Activated CD4-positive, alpha-beta T cell treated with anti-CD3 and anti-CD28 coated beads, Interleukin-10, Interleukin-2, amounts not matched to agents 100 ng/mL and 50 ng/mL, durations not matched to agents 16 hours and 8 hours (primary cell): Measurements from ENCODE around the gene IRX1.

Experiments used
- DNase-seq: peaks from one replicate; pipeline ENCODE4 v3.0.0-alpha.2; 2020

IRX1 gene

DNA sequence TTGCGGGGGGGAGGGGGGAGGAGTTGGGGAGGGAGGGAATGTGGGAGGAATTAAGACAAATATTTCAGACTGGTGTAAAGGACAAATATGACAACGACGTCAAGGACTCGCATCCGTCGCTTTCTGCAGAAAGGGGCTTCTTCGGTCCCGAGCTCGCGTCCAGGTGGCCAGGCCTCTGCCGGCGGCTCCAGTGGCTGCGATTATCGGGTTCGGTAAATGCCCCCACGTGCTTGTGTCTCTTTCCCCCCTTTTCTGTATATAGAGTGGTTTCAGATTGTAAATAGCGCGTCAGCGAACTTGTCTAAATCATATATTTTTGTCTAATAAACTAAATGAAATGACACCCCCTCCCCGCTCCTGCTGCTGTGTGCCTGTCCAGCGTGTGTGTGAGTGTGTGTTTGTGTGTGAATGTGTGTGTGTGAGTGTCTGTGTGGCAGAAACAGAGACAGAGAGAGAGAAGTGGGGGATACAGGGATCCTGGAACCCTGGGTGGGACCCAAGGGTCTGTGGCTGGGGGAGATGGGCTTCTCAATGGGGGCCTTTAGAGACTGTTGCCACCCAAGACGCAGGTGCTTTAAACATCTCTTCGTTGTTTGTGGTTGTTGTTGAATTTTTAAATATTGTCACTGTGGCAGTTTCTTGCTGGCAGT is 5.6 kb downstream of the IRX1 start:
- DNase-seq: no peak

DNA sequence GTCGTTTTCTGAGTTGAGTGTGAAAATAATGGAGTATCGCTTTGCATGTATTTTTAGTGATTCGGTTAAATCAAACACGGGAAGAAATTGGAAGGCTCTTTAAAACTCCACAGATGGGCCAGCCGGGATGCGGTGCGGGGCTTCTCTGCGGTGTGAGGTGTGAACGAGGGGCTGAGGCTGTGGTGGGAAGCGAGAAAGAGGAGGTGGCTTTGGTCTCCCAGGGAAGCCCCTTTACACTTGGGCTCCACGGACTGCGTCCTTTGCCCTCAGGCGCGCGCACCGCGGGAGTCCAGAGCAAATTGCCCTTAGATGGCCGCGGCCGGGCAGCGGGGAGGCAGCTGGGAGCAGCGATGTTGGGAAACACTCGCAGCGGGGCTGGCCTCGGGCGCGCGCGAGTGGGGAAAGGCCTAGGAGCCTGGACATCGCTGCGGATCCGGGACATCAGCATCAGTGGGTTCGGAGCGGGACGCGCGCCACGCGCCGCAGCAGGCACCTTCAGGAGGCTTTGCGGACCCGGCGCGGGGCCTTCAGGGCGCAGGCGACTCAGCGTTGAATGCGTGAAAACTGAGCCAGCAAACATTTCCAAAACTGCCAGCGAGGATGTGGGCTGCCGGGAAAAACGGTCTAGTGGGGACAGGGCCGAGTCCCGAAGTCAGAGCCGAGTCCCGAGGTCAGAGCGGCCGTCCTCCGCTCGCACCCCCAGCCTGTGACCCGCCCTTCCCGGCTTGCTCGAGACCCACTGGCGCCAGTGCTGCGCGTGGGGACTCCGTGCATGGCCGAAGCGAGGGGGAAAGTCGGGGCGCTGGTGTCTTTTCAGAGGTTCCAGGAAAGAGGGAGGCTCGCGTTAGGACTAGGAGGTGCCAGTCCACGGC is 6.5 kb downstream of the IRX1 start:
- DNase-seq: no peak

DNA sequence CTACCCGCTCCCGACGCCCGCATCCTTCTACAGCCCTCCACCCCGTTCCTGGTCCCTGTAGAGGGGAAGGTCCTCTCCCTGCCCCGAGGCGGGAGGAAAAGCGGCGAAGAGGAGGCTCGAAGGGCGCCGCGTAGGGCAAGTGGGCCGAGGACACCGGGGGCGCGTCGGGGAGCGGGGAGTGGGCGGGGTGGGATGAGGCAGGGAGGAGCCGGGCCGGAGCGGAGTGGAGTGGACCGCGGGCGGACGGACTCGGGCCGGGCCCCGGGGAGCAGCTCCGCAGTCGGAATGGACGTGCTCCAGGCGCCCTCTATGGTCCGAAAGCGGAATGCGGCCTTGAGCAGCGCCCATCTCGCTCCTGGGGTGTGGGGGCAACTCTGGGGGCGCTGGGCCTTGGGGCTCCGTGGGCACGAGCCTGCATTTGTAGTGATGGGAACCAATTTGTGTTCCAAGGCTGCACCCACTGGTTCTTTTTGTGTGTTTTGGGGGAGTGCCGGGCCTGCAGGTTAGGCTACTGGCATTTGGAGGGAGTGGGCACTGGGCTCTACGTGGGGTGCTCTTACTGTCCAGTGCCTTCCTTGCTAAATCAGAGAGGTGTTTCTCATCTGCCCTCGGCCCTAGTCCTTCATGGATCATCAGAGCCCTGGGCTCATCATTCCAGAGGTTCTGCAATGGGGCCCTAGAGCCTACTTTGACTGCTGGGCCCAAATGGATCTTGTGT is 7.3 kb downstream of the IRX1 start:
- peak; percentile 26 for DNase-seq

DNA sequence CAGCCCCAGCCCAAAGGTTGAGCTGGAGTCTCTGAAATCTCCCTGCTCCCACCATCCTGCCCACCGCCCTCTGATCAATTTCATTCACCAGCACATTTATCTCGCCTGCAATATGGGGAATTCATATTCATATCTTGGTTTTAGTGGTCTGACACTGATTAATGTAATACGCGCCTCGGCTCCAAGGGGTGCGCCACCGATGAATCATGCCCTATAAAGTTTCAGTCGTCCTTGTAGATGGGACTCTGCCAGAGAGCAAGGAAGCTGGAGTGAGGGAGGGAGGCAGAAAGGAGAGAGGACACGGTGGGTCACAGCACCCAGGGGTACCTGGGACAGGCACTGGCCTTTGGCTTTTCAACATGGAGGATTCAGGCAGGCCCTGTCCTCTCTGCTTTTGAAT is 8.9 kb downstream of the IRX1 start:
- no peak for DNase-seq

DNA sequence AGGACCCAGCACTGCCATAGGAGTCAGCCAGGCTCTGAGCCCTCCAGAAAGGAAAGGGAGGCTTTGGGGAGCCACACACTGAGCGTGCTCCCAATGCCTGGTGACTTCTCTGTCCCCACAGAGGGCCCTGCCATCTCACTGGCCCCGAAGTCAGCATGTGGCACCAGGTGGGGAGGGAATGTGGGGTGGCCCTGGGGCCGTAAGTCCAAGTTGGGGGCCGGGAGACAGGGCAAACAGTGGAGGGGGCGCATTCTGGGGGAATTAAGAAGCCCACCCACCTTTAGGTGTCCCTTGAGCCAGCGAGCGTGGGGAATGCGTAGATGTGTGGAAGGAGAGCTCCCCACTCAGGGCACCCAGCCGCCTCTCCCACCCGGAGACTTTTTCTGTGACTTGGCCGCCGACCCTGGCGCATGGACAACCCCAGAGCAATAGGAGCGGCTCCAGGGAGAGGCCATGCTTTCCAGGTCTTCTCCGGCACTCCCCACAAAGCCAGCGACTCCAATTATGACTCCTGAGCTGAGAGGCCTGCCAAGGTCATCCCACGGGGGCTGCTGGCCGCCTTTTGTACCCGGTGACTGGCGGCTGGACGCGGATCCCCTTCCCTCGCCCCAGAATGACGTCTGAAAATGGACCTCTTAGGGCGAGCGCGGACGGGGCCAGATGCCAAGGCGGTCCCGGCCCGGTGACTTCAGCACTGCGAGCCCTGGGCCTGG is 9.8 kb downstream of the IRX1 start:
- DNase-seq: no peak

DNA sequence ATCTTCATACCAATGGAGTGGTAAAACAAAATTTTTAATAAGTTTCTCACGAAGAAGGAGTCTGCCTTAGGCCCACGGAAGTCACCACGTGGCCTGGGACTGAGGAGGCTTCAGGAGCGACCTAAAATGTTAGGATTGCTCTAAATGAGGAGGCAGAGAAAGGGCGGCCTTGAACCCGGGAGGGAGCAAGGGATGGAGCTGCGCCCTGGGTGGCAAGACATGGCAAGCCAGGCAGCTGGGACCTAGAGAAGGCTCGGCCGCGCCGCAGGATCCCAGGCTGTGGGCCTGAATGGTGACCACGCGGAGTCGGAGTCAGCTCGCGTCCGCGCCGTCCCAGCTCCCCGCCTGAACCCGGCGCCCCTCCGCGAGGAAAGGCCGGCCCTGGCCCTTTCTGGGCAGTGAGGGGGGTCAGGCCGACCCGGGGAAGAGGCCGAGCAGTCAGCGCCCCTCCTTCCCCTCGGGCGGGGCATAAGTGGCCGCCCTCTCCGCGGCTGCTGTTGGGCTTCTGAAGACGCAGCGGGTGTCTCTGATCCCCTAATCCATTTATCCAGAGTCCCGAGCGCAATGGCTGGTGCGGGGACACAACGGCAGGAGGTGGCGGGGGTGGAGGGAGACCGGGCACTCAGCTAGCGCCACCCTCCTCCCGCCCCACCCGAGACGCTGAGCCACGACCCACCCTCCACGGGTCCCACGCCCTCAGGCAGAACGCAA is 10.6 kb downstream of the IRX1 start:
- no peak for DNase-seq

DNA sequence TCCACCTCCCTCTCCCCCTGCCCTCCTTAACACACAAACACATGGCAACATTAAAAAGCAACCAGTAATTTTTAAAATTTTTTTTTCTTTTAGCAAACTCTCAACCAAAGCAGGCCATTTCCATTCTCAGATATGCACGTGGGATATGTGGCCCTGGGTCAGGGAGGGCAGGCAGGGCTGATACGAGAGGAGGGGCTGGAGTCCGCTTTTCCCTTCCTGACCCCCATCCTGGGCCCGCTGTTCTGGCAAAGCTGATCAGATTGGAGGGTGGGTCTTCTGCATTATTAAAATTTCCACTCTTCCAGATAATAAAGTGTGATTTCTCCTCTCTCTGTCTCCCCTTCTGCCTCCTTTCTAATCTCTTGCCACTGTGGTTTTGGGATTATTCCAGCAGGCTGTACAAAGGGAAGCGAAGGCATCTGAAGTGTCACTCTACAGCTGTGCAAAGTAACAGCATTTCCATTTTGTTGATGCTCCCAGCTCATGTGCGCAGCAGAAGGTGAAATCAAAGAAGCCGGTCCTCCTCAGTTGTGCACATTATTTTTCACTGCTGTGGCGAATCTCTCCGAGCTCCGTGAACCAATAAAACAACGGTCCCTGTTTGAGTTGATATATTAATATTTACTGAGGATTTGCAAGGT is 12.0 kb downstream of the IRX1 start:
- no peak for DNase-seq

DNA sequence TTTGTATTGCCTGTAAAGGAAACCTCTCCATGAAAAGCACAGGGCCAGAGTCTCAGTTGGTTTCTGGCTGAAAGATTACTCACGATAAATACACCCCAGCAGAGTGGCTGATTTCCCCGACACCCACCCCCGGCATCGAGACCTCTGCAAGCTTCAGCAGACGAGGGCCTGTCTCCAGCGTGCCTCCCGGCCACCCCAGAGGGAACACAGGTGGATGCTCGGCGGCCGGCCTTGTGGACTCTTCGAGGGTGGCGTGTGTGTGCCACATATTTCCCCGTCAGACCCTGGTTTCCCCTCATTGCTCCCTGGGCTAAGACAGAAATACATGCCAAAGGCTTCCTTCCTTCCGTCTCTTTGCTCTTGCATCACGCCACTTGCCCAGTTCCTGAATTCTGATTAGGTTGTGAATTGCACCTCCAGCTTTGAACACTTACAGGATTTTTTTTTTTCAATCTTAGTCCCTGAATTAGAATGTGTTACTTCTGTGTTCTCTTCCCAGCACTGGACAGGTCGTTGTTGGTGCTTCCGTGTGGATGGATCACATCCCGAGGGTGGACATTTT is 13.6 kb downstream of the IRX1 start:
- DNase-seq: no peak

DNA sequence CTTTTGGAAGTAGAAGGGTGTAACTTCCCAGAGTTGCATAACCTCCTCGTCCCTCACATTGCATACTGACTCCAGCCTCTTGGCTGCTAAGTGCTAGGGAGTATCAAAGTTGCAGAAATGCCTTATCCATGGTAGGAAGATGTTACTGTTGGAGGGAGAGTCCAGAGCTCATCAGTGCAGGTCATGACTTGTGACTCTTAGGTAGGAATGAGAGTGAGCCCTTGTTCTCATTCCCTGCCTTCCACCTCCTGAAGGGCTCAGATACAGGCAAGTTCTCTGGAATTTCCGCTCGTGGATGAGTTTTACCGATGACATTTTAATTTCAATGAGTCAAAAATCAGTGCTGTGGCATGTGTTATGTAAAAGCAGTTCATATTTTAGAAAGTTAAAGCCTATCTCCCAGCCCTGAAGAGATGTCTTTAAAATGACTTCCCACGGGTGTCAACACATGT is 17.0 kb downstream of the IRX1 start:
- no peak for DNase-seq

DNA sequence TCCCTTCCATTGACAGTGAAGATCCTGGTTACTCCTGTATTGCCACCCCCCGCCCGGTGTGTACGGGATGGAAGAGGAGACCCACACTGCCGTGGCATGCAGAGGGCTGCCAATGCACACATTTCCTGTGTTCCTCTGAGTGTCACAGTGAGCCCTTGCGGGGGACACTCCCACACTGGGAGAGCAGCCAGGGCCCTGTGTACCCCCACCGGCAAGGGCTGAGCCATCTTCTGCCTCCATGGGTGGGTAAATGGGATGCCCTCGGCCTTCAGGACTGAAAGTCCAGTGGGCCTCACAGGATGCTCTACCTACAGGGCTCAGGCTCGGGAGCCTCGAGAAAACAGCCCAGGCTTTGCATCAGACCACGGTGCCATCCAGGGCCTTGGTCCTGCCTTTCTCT is 18.1 kb downstream of the IRX1 start:
- DNase-seq: no peak

DNA sequence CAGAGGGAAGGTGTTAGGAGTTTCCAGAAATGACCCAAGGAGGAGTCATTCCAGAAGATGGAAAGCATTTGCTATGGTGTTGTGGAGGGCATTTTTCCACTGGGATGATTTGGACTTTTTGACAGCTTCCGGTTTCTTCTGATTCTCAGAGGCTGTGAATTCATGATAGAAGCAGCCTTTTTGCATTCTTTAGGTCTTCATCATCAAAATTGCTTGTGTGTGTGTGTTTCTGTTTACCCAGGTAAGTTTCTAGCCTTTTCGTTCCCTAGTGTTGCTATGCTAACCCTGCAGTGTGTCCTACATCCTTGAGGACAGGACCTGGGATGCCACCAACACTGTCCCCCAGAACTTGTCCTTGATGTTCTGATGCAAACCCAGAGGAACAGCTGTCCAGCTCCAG is 19.6 kb downstream of the IRX1 start:
- no peak for DNase-seq

DNA sequence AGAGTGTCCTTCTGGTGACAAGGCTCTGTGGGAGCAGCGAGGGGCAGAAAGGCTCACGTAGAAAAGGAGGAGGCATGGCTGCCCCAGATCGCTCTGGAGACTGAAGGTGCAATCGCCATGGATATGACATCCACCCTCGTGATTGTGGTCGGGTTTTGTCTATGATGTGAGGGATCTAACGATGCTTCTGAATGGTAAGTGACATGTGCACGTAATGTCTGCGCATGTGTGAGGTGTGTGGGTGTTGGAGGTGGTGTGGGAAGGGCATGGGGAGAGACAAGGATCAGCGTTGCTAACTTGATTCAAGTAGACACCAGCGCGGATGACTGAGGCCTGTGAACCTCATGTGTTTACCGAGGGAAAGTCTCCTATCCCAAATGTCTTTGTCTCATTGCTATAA is 20.2 kb downstream of the IRX1 start:
- DNase-seq: no peak

DNA sequence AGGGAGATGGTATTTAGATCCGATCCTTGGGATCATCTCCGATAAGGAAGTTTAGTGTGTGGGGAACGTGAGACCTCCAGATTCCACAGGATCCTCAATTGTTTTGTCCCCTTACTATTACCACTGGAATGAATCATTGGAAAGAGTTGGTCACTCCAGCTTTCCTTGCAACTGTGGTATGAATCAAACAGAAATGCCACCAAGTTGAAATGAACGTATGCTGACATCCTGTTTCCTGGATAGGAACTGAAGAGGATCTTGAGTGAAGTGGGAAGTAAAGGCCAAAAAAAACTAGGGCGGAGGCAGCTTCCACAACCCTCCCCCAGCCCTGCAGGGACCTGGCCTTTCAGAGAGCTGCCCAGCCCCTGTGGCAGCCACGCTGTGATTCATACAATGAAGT is 23.9 kb downstream of the IRX1 start:
- no peak for DNase-seq

DNA sequence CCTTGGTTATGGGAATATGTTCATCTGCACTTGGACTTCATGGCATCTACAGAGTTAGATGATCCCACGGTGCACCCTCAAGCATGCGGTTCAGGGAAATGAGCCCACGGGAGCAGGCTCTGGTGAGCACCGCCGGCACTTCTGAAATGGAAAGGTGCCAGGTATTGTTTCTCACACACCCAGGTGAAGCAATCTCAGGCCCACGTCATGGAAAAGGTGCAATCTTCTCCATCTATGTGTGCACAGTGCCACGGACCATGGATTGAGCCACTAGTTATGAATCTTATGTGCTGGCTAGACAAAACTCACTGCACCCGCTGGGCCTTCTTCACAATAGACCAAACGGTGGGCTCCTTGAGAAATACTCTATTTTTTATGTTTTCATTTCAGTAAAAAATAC is 27.3 kb downstream of the IRX1 start:
- DNase-seq: no peak

DNA sequence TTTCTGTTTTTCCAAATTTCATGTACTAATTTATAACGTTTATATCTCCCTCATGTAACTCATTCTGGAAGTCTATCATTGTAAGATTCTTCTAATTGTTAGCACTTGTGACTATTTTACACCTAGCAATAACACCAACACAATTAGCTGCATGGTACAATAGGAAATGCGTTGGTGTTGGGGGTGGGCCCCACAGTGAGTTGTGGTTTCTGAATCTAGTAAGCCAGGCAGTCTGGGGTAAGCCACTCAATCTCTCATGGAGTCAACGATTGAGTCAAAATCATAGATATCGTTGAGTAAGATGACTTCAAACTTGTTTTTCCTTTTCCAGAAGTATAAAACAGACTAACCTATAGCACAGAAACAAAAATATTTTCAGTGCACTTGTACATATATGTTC is 30.0 kb downstream of the IRX1 start:
- no peak for DNase-seq

DNA sequence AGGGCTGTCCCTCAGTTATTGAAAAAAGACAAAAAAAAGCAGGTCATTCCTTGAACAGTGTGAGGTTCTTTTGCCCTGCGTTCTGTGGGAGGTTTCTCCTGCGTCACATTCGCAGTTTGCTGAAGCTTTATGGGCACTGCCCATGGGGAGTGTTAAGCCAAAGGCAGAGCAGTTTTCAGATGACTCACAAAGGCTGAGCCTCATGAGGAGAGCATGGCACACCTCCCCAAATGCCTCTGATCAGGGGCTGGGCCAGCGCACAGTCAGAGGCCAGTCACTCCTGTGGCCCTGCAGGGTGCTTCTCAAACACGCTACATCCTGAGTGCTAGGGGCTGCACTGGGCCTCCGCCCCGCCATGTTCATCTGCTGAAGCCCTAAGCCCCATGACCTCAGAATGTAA is 38.4 kb downstream of the IRX1 start:
- no peak for DNase-seq

DNA sequence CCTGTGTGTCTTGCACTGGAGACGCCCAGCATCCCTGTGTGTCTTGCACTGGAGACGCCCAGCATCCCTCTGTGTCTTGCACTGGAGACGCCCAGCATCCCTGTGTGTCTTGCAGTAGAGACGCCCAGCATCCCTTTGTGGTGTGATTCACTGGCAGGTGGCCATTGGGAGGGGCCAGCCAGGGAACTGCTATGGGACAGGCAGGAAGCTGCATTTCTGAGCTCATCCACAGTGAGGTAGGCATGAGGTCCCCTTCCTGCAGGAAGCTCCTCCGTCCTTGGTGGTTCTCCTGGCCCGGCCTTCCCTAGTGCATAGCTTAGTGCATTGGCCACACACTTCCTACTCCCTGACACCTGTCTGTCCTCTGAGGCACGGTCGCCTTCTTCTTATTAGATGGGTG is 43.5 kb downstream of the IRX1 start:
- DNase-seq: no peak

DNA sequence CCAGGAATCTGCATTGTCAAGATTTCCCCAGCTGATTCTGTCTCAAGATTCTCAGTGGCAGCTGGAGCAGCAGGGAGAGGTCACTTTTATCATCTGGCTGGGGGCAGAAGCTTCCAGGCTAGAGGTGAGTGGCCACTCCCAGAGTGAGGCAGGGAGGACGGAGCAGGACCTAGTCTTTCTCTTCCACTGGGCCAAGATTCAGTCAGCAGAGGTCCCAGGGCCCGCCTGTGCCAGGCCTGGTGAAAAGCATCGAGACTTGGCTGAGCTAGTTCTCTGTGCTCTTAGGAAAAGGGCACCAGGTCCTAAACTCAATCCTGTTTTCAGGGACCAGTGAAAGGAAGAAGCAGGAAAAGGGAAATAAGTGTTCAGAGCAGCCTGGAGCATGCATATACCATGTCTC is 46.6 kb downstream of the IRX1 start:
- DNase-seq: no peak

DNA sequence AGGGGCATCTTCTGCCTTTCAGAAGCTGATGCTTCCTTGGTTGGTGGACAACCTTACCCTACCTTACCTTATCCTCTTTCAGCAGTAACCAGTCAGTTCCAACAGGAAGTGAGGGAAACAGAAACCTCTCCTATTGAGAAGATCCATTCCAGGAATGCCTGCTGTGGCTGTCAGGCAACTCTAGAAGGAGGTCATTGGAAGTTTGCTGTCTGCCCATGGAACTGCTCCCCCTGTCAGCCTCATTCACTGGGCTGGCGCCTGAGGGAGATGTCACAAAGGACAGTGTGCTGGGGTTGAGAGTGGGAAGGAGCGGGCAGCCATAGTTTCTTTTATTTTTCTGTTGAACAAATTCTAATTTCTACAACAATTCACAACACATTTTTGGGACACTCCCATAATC is 54.7 kb downstream of the IRX1 start:
- no peak for DNase-seq

DNA sequence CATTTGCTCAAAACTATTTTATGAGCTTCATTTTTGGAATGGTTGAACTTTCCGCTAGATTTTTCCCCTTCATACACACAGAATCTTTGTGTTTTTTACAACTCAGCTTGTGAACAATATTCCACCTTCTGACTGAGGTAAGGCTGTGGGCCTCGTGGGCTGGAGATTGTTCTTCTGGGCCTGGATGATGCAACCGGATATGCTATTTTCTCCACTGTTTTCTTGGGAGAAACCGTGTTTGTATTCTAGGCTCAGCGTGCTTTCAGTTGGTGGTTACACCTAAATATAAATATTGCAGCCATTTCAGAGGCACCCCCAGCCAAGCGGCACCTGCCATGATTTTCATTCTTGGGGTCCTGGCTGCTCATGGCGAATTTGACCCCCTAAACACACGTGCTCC is 55.2 kb downstream of the IRX1 start:
- DNase-seq: no peak
